SK-N-SH treated with all-trans-retinoic acid at 6 μM for 48 hours (cell line): Measurements from ENCODE around the gene C13orf42.

Experiments
- ATAC-seq: fragments of 200-7000 bp; cut with Tn5 transposase; 3 replicates; pipeline ENCODE4 v1.9.1; 2020; ENCODE audit warnings: mild to moderate bottlenecking, moderate library complexity
- ARNTL ChIP-seq: fragments of 450-650 bp; formaldehyde crosslinking; IDR thresholded peaks from 2 replicates; pipeline ENCODE4 v1.5.0; 2020; ENCODE audit warnings: low read depth, mild to moderate bottlenecking, moderate library complexity, borderline replicate concordance
- BACH2 ChIP-seq: fragments of 250-450 bp; sonication (Bioruptor Pico); IDR thresholded peaks from 2 replicates; pipeline ENCODE4 v1.9.0; 2021; ENCODE audit warnings: mild to moderate bottlenecking, borderline replicate concordance
- CREB5 ChIP-seq: fragments of 250-450 bp; sonication (Bioruptor Pico); IDR thresholded peaks from 2 replicates; pipeline ENCODE4 v1.5.1; 2020; ENCODE audit warnings: low read depth, mild to moderate bottlenecking, moderate library complexity
- CSDC2 ChIP-seq: fragments of 250-450 bp; sonication (Bioruptor Pico); IDR thresholded peaks from 2 replicates; pipeline ENCODE4 v1.5.0; 2020; ENCODE audit warnings: mild to moderate bottlenecking, moderate library complexity
- CSRNP3 ChIP-seq: fragments of 250-450 bp; sonication (Bioruptor Pico); IDR thresholded peaks from 2 replicates; pipeline ENCODE4 v1.5.1; 2021; ENCODE audit warnings: mild to moderate bottlenecking, moderate library complexity
- GLIS3 ChIP-seq: fragments of 250-450 bp; sonication (Bioruptor Pico); IDR thresholded peaks from 2 replicates; pipeline ENCODE4 v1.5.0; 2020; ENCODE audit warnings: mild to moderate bottlenecking, moderate library complexity
- ISL1 ChIP-seq: fragments of 250-450 bp; sonication (Bioruptor Pico); IDR thresholded peaks from 2 replicates; pipeline ENCODE4 v2.1.2; 2022; ENCODE audit warnings: mild to moderate bottlenecking, moderate library complexity
- OSR1 ChIP-seq: fragments of 250-450 bp; sonication (Bioruptor Pico); IDR thresholded peaks from 2 replicates; pipeline ENCODE4 v1.8.0; 2022; ENCODE audit warnings: moderate library complexity, mild to moderate bottlenecking, inconsistent platforms
- POU6F1 ChIP-seq: fragments of 250-450 bp; sonication (Bioruptor Pico); IDR thresholded peaks from 2 replicates; pipeline ENCODE4 v1.8.0; 2021; ENCODE audit warnings: low read depth, mild to moderate bottlenecking, moderate library complexity, borderline replicate concordance
- PPARA ChIP-seq: fragments of 250-450 bp; sonication (Bioruptor Pico); IDR thresholded peaks from 2 replicates; pipeline ENCODE4 v1.5.0; 2020; ENCODE audit warnings: mild to moderate bottlenecking, borderline replicate concordance
- SNAI2 ChIP-seq: fragments of 250-450 bp; sonication (Bioruptor Pico); IDR thresholded peaks from 2 replicates; pipeline ENCODE4 v1.5.0; 2020; ENCODE audit warnings: mild to moderate bottlenecking, moderate library complexity
- TCF4 ChIP-seq: fragments of 250-450 bp; sonication (Bioruptor Pico); IDR thresholded peaks from 2 replicates; pipeline ENCODE4 v1.8.0; 2021; ENCODE audit warnings: mild to moderate bottlenecking, moderate library complexity, borderline replicate concordance
- ZC3H10 ChIP-seq: fragments of 250-450 bp; sonication (Bioruptor Pico); IDR thresholded peaks from 2 replicates; pipeline ENCODE4 v1.5.1; 2021; ENCODE audit warnings: mild to moderate bottlenecking, moderate library complexity
- ZFP3 ChIP-seq: fragments of 250-450 bp; sonication (Bioruptor Pico); IDR thresholded peaks from 2 replicates; pipeline ENCODE4 v1.5.0; 2020; ENCODE audit warnings: mild to moderate bottlenecking, moderate library complexity
- ZFP30 ChIP-seq: fragments of 450-650 bp; formaldehyde crosslinking; IDR thresholded peaks from 2 replicates; pipeline ENCODE4 v1.5.0; 2022; ENCODE audit warnings: mild to moderate bottlenecking, moderate library complexity
- ZNF565 ChIP-seq: fragments of 450-650 bp; formaldehyde crosslinking; conservative IDR thresholded peaks from 2 replicates; pipeline ENCODE4 v1.5.0; 2020; ENCODE audit warnings: low read depth, mild to moderate bottlenecking, moderate library complexity
- ZNF8 ChIP-seq: fragments of 450-650 bp; formaldehyde crosslinking; IDR thresholded peaks from 2 replicates; pipeline ENCODE4 v1.5.0; 2020; ENCODE audit warnings: mild to moderate bottlenecking, moderate library complexity
- TF ChIP-seq, protein P1 (sequence below): fragments of 250-450 bp; sonication (Bioruptor Pico); IDR thresholded peaks from 2 replicates; pipeline ENCODE4 v1.5.0; 2020; ENCODE audit warnings: mild to moderate bottlenecking, moderate library complexity

C13orf42 gene

GRCh38 chr13:51147732-51148131 is 36.7 kb upstream of the C13orf42 start:
- TF ChIP-seq SNAI2 (CRISPR knock-in tag) = no peak
- TF ChIP-seq OSR1 = no peak
- TF ChIP-seq, protein P1, sequence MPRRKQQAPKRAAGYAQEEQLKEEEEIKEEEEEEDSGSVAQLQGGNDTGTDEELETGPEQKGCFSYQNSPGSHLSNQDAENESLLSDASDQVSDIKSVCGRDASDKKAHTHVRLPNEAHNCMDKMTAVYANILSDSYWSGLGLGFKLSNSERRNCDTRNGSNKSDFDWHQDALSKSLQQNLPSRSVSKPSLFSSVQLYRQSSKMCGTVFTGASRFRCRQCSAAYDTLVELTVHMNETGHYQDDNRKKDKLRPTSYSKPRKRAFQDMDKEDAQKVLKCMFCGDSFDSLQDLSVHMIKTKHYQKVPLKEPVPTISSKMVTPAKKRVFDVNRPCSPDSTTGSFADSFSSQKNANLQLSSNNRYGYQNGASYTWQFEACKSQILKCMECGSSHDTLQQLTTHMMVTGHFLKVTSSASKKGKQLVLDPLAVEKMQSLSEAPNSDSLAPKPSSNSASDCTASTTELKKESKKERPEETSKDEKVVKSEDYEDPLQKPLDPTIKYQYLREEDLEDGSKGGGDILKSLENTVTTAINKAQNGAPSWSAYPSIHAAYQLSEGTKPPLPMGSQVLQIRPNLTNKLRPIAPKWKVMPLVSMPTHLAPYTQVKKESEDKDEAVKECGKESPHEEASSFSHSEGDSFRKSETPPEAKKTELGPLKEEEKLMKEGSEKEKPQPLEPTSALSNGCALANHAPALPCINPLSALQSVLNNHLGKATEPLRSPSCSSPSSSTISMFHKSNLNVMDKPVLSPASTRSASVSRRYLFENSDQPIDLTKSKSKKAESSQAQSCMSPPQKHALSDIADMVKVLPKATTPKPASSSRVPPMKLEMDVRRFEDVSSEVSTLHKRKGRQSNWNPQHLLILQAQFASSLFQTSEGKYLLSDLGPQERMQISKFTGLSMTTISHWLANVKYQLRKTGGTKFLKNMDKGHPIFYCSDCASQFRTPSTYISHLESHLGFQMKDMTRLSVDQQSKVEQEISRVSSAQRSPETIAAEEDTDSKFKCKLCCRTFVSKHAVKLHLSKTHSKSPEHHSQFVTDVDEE (CRISPR knock-in tag) = no peak
- TF ChIP-seq ZFP3 (CRISPR knock-in tag) = no peak
- no peak for TF ChIP-seq CSDC2 (CRISPR knock-in tag)
- TF ChIP-seq POU6F1 (CRISPR knock-in tag) = no peak
- TF ChIP-seq CREB5 (CRISPR knock-in tag) = no peak
- TF ChIP-seq ARNTL = no peak
- no peak for TF ChIP-seq CSRNP3
- no peak for TF ChIP-seq ZNF8 (CRISPR knock-in tag)
- ATAC-seq = no peak

- TF ChIP-seq OSR1 (no peak), ZC3H10 (no peak), CSDC2 (CRISPR knock-in tag) (no peak), ZFP3 (CRISPR knock-in tag) (no peak), POU6F1 (CRISPR knock-in tag) (no peak)
- TF ChIP-seq, all 23 proteins: peak for 0
- ATAC-seq = no peak
Observed at GRCh38 chr13:51146667-51147066, 35.6 kb upstream of the C13orf42 start.

DNA sequence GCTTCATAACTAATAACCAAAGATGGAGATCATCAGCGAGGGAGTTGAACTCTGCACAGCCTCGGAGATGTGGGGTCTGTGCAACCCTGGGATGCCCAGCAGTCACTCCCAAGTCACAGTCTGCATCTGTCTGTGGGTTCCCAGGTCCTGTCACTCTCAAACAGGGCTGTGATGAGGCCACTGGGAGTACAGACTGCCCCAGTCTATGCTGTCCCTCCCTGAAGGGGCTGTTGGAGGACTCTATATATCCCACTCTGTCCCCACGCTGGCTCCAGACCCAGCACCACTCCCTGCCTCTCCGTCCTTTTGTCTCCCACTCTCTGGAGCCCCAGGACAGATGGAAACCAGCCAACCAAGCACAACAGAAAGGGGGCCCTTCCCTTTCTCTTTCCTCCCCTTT is 26.2 kb upstream of the C13orf42 start:
- no peak for ATAC-seq
- TF ChIP-seq CSRNP3 (no peak), ZFP3 (CRISPR knock-in tag) (no peak), ISL1 (no peak), ZFP30 (CRISPR knock-in tag) (no peak), CSDC2 (CRISPR knock-in tag) (no peak), GLIS3 (no peak), SNAI2 (CRISPR knock-in tag) (no peak), BACH2 (CRISPR knock-in tag) (no peak), CREB5 (CRISPR knock-in tag) (no peak), OSR1 (no peak), ZNF565 (no peak), TCF4 (CRISPR knock-in tag) (no peak), ZC3H10 (no peak), POU6F1 (CRISPR knock-in tag) (no peak), PPARA (CRISPR knock-in tag) (no peak), ZNF8 (CRISPR knock-in tag) (no peak)
- TF ChIP-seq, protein P1 (CRISPR knock-in tag) = no peak
